ENCODE data around the gene PALD1.

GRCh38 chr10:70584366-70584765 is 105.8 kb downstream of the PALD1 start:
- TF ChIP-seq CTCF (IDR thresholded peaks at IDR 0.05; ENCODE audit: insufficient read depth, low read length, poor library complexity, severe bottlenecking) (no peak), EZH2phosphoT487 (conservative IDR thresholded peaks at IDR 0.05; ENCODE audit: low read length) (no peak)

All from SU-DHL-6 (cell line).